Caco-2 (cell line): ENCODE data around the gene ST6GALNAC3. TPM values are rescaled to one million over a fixed set of nuclear protein-coding genes. Genes with fewer than 3 reads are reported as not detected.

ENCODE experiments used
- BruUV-seq: library from RNA; stranded (reverse); fragments of 400-500 nt; replicated peaks from 2 replicates; lab custom pipeline; 2021; lab: Mats Ljungman, UMichigan
- CTCF ChIA-PET: fragments of 300-600 bp; sonication (Branson Sonifier 250); formaldehyde crosslinking; loops from one replicate; lab custom pipeline; 2022; ENCODE audit warnings: antibody characterized with exemption; lab: Charles Lee
- POLR2A ChIA-PET: fragments of 300-600 bp; sonication (Branson Sonifier 250); formaldehyde crosslinking; loops from one replicate; lab custom pipeline; 2022; ENCODE audit warnings: antibody characterized with exemption; lab: Charles Lee
- DNase-seq, 2 experiments: peaks; one replicate each; pipeline versions ENCODE4 v3.0.0 to v3.0.0-alpha.2; 2020 to 2022
- H3K27me3 ChIP-seq: replicated peaks from 2 replicates; pipeline ENCODE4 v1.6.0; 2011; ENCODE audit warnings: low read length; ENCODE audit not compliant: control insufficient read depth, insufficient read depth
- H3K36me3 ChIP-seq: 2 replicates; pipeline ENCODE4 v1.5.1; 2011; ENCODE audit warnings: low read length; ENCODE audit not compliant: control insufficient read depth, insufficient read depth
- H3K4me1 ChIP-seq: fragments of 250-450 bp; sonication (Bioruptor Pico); 2 replicates; pipeline ENCODE4 v1.5.1; 2020; ENCODE audit warnings: mild to moderate bottlenecking
- H3K4me3 ChIP-seq: 2 replicates; pipeline ENCODE4 v1.5.1; 2011; ENCODE audit warnings: low read depth, mild to moderate bottlenecking, control low read depth, low read length
- H3K9me3 ChIP-seq: fragments of 250-450 bp; sonication (Bioruptor Pico); 2 replicates; pipeline ENCODE4 v1.5.1; 2020; ENCODE audit warnings: mild to moderate bottlenecking, moderate library complexity
- H3K27ac Mint-ChIP-seq: one replicate; pipeline ENCODE4 v1.8.0; 2022; ENCODE audit warnings: mixed read lengths; ENCODE audit not compliant: unreplicated experiment
- H3K27me3 Mint-ChIP-seq: one replicate; pipeline ENCODE4 v1.8.0; 2022; ENCODE audit warnings: mixed read lengths; ENCODE audit not compliant: insufficient read depth, unreplicated experiment
- H3K36me3 Mint-ChIP-seq: one replicate; pipeline ENCODE4 v1.8.0; 2022; ENCODE audit warnings: mild to moderate bottlenecking, mixed read lengths; ENCODE audit not compliant: insufficient read depth, unreplicated experiment
- H3K4me1 Mint-ChIP-seq: one replicate; pipeline ENCODE4 v1.8.0; 2022; ENCODE audit warnings: low read depth, mixed read lengths; ENCODE audit not compliant: unreplicated experiment
- H3K4me3 Mint-ChIP-seq: one replicate; pipeline ENCODE4 v1.8.0; 2022; ENCODE audit warnings: mild to moderate bottlenecking, moderate library complexity, mixed read lengths; ENCODE audit not compliant: unreplicated experiment
- H3K9me3 Mint-ChIP-seq: one replicate; pipeline ENCODE4 v1.8.0; 2022; ENCODE audit warnings: mixed read lengths; ENCODE audit not compliant: unreplicated experiment
- CTCF ChIP-seq, 2 experiments: fragments of 200-600 bp in 1 of 2; IDR thresholded peaks; 1 replicate in 1 of 2; 2 replicates in 1 of 2; pipeline versions ENCODE4 v1.5.1 to v1.8.0; 2011 to 2022; ENCODE audit warnings: antibody characterized with exemption in 1 of 2, control low read depth in 1 of 2, inconsistent platforms in 1 of 2, low read depth in 1 of 2, low read length in 1 of 2, mild to moderate bottlenecking in 1 of 2, moderate library complexity in 1 of 2; ENCODE audit not compliant: insufficient read depth in 1 of 2, severe bottlenecking in 1 of 2, unreplicated experiment in 1 of 2
- intact Hi-C: fragments of 100-400 bp; cut with micrococcal nuclease; formaldehyde crosslinking; loops from one replicate; pipeline ENCODE4 v1.10.0; 2022; ENCODE audit not compliant: unreplicated experiment
- total RNA-seq: library from RNA; stranded (reverse); gene quantifications from 2 replicates; pipeline ENCODE4 v1.2.3, GENCODE V29; 2022

ST6GALNAC3 gene
- total RNA-seq, 1 experiment from 2014 or later: 16.0 TPM

GRCh38 chr1:76281306-76281705 is 206.8 kb downstream of the ST6GALNAC3 start:
- Mint-ChIP-seq H3K9me3 (no peaks in the 10 kb centered on the region), H3K4me3 (no peak overlapping the region), H3K27ac (no peak overlapping the region), H3K36me3 (no peaks in the 10 kb centered on the region), H3K27me3 (no peaks in the 10 kb centered on the region), H3K4me1 (no peaks in the 10 kb centered on the region)
- intact Hi-C loops: no loop called here
- no peak for DNase-seq
- Histone ChIP-seq H3K4me1 (no peaks in the 10 kb centered on the region), H3K9me3 (no peaks in the 10 kb centered on the region), H3K36me3 (no peaks in the 10 kb centered on the region), H3K4me3 (no peak overlapping the region), H3K27me3 (no peaks in the 10 kb centered on the region)
- BruUV-seq: no TSS peak
- POLR2A ChIA-PET: no interaction called here
- CTCF ChIA-PET: no interaction called here
- no peak for TF ChIP-seq CTCF (IDR thresholded peaks at IDR 0.05; ENCODE audit: insufficient read depth in 1 of 2, low read depth in 1 of 2, low read length in 1 of 2, severe bottlenecking in 1 of 2, unreplicated experiment in 1 of 2)

- Histone ChIP-seq H3K27me3 (no peaks in the 10 kb centered on the region), H3K36me3 (no peaks in the 10 kb centered on the region), H3K4me3 (no peak overlapping the region), H3K4me1 (no peaks in the 10 kb centered on the region), H3K9me3 (no peaks in the 10 kb centered on the region)
- BruUV-seq: no TSS peak
- TF ChIP-seq CTCF (IDR thresholded peaks at IDR 0.05; ENCODE audit: insufficient read depth in 1 of 2, low read depth in 1 of 2, low read length in 1 of 2, severe bottlenecking in 1 of 2, unreplicated experiment in 1 of 2): no peak
- Mint-ChIP-seq H3K27ac (no peak overlapping the region), H3K36me3 (no peaks in the 10 kb centered on the region), H3K4me1 (no peaks in the 10 kb centered on the region), H3K27me3 (no peaks in the 10 kb centered on the region), H3K4me3 (no peak overlapping the region), H3K9me3 (no peaks in the 10 kb centered on the region)
- ChIA-PET POLR2A (no interaction called here), CTCF (no interaction called here)
- DNase-seq: no peak
- intact Hi-C loops: no loop called here
Measured at GRCh38 chr1:76284842-76285241, 210.3 kb downstream of the ST6GALNAC3 start.

GRCh38 chr1:76285578-76286135 is 211.1 kb downstream of the ST6GALNAC3 start:
- Histone ChIP-seq H3K4me1 (no peaks in the 10 kb centered on the region), H3K9me3 (no peaks in the 10 kb centered on the region), H3K36me3 (no peaks in the 10 kb centered on the region), H3K4me3 (no peak overlapping the region), H3K27me3 (no peaks in the 10 kb centered on the region)
- intact Hi-C loops: no loop called here
- no peak for DNase-seq
- no peaks in the 10 kb centered on the region for H3K36me3 Mint-ChIP-seq
- ChIA-PET CTCF (no interaction called here), POLR2A (no interaction called here)
- H3K27me3 Mint-ChIP-seq: no peaks in the 10 kb centered on the region
- no peak overlapping the region for H3K4me3 Mint-ChIP-seq
- H3K9me3 Mint-ChIP-seq: no peaks in the 10 kb centered on the region
- no TSS peak for BruUV-seq
- no peaks in the 10 kb centered on the region for H3K4me1 Mint-ChIP-seq
- no peak for TF ChIP-seq CTCF (IDR thresholded peaks at IDR 0.05; ENCODE audit: insufficient read depth in 1 of 2, low read depth in 1 of 2, low read length in 1 of 2, severe bottlenecking in 1 of 2, unreplicated experiment in 1 of 2)
- H3K27ac Mint-ChIP-seq: no peak overlapping the region
